Measurements from ENCODE around the gene EIF4G3.

GRCh38 chr1:20987831-20988825, 188.6 kb downstream of the EIF4G3 start:
- no peak for TF ChIP-seq CTCF (IDR thresholded peaks at IDR 0.05; ENCODE audit: low read length)
- TF ChIP-seq EZH2 (IDR thresholded peaks at IDR 0.05; ENCODE audit: borderline replicate concordance, low read length) = no peak

Measured in OCI-LY1 (cell line).